Activated B cell treated with CpG ODN at 0.5 μM for 24 hours (primary cell): ENCODE results near the gene HDGFL3. TPM values are rescaled to one million over a fixed set of nuclear protein-coding genes. Genes with fewer than 3 reads are reported as not detected.

Source experiments
- ATAC-seq: fragments of 200-7000 bp; cut with Tn5 transposase; one replicate; pipeline ENCODE4 v1.10.0; 2021; ENCODE audit warnings: low read depth, mild to moderate bottlenecking, moderate library complexity
- CTCF ChIA-PET: fragments of 350-600 bp; sonication (Branson Sonifier 250); formaldehyde crosslinking; loops from one replicate; lab custom pipeline; 2021; ENCODE audit warnings: antibody characterized with exemption; lab: Charles Lee
- POLR2A ChIA-PET: fragments of 350-600 bp; sonication (Branson Sonifier 250); formaldehyde crosslinking; loops from one replicate; lab custom pipeline; 2021; ENCODE audit warnings: antibody characterized with exemption; lab: Charles Lee
- DNase-seq: peaks from one replicate; pipeline ENCODE4 v3.0.0; 2022
- H3K27ac Mint-ChIP-seq: one replicate; pipeline ENCODE4 v1.8.0; 2020; ENCODE audit warnings: mixed read lengths
- H3K27me3 Mint-ChIP-seq: one replicate; pipeline ENCODE4 v1.8.0; 2021; ENCODE audit warnings: mixed read lengths
- H3K36me3 Mint-ChIP-seq: one replicate; pipeline ENCODE4 v1.8.0; 2021; ENCODE audit warnings: low read depth, mixed read lengths
- H3K4me1 Mint-ChIP-seq: one replicate; pipeline ENCODE4 v1.8.0; 2021; ENCODE audit warnings: mixed read lengths
- H3K4me3 Mint-ChIP-seq: one replicate; pipeline ENCODE4 v1.8.0; 2020; ENCODE audit warnings: mild to moderate bottlenecking, mixed read lengths
- H3K9me3 Mint-ChIP-seq: one replicate; pipeline ENCODE4 v1.8.0; 2020; ENCODE audit warnings: mixed read lengths
- intact Hi-C: fragments of 100-400 bp; cut with micrococcal nuclease; formaldehyde crosslinking; loops from one replicate; pipeline ENCODE4 v1.15.1; 2024
- total RNA-seq: library from RNA; stranded (reverse); gene quantifications from 2 replicates; pipeline ENCODE4 v1.2.3, GENCODE V29; 2022
- TF ChIP-seq, protein P1 (sequence below): fragments of 200-600 bp; IDR thresholded peaks from one replicate; pipeline ENCODE4 v1.8.0; 2022; ENCODE audit warnings: antibody characterized with exemption, mild to moderate bottlenecking

HDGFL3 gene
- total RNA-seq, 1 donor from 2014 or later = 1.8 TPM

DNA sequence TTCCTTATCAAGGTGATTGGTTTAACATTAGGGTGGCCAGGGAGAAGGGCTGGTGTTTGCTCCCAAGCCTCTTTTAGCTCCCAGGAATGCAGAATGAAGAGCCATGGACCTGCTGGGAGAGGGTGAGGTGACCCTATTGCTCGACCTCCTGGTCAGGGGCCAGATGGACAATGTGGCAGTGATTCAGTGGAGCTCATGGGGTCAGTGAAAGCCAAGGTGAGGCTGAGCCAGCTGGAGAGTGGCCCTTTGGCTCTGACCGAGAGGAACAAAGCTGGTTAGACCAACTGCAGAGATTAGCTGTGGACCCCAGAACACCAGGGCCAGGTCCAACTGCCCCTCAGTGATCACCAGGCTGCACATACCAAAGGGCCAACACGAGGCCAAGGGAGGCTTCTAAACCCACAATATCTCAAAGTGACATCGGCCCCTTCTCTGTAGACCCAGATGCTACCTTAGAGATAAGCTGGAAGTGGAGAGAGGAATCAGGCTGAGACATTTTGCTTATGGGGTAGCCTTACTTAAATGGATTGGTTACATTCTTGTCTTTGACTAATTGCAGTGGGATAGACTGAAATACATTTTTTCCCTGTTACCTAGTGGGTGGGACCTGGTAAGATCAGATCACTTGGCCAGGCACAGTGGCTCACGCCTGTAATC, 124.8 kb downstream of the HDGFL3 start:
- no peak overlapping the region for H3K27ac Mint-ChIP-seq
- no peaks in the 10 kb centered on the region for H3K4me1 Mint-ChIP-seq
- ChIA-PET CTCF (no interaction called here), POLR2A (no interaction called here)
- no peaks in the 10 kb centered on the region for H3K9me3 Mint-ChIP-seq
- H3K36me3 Mint-ChIP-seq = no peaks in the 10 kb centered on the region
- TF ChIP-seq, protein P1, sequence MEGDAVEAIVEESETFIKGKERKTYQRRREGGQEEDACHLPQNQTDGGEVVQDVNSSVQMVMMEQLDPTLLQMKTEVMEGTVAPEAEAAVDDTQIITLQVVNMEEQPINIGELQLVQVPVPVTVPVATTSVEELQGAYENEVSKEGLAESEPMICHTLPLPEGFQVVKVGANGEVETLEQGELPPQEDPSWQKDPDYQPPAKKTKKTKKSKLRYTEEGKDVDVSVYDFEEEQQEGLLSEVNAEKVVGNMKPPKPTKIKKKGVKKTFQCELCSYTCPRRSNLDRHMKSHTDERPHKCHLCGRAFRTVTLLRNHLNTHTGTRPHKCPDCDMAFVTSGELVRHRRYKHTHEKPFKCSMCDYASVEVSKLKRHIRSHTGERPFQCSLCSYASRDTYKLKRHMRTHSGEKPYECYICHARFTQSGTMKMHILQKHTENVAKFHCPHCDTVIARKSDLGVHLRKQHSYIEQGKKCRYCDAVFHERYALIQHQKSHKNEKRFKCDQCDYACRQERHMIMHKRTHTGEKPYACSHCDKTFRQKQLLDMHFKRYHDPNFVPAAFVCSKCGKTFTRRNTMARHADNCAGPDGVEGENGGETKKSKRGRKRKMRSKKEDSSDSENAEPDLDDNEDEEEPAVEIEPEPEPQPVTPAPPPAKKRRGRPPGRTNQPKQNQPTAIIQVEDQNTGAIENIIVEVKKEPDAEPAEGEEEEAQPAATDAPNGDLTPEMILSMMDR = no peak
- ATAC-seq (no peak), DNase-seq (no peak)
- H3K27me3 Mint-ChIP-seq = peaks cover 31% of the 10 kb centered on the region
- no peak overlapping the region for H3K4me3 Mint-ChIP-seq
- intact Hi-C loops = no loop called here

- Mint-ChIP-seq H3K9me3 (no peaks in the 10 kb centered on the region), H3K4me3 (no peak overlapping the region), H3K27ac (no peak overlapping the region), H3K4me1 (no peaks in the 10 kb centered on the region), H3K36me3 (no peaks in the 10 kb centered on the region), H3K27me3 (peaks cover 32% of the 10 kb centered on the region)
- TF ChIP-seq, protein P1 = no peak
- ChIA-PET CTCF (no interaction called here), POLR2A (no interaction called here)
- intact Hi-C loops = no loop called here
- ATAC-seq (no peak), DNase-seq (no peak)
These were observed 126.2 kb downstream of the HDGFL3 start for GRCh38 chr15:83081256-83082014.

DNA sequence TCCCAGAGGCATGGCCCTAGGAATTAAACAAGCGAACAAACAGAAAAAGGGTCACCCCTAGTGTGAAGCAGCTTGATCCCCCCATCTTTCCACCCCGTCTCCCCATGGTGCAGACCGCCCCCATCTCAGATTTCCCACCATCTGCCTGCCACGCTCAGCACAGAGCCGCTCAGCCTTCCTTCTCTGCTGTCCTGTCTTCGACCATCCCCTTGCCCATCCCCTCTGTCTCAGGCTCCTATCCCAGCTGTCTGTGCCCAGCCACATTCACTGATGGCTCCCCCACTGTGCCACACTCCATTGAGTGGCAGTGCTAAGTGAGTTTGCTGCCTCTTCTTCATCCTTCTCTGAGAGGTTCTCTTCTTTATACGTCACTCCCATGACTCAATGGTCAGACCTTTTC, 128.9 kb downstream of the HDGFL3 start:
- DNase-seq (no peak), ATAC-seq (no peak)
- no peak overlapping the region for H3K27ac Mint-ChIP-seq
- TF ChIP-seq, protein P1 = no peak
- CTCF ChIA-PET = no interaction called here
- peaks cover 34% of the 10 kb centered on the region for H3K27me3 Mint-ChIP-seq
- peaks cover 3% of the 10 kb centered on the region for H3K9me3 Mint-ChIP-seq
- POLR2A ChIA-PET = no interaction called here
- H3K4me1 Mint-ChIP-seq = no peaks in the 10 kb centered on the region
- peaks cover 2% of the 10 kb centered on the region for H3K36me3 Mint-ChIP-seq
- intact Hi-C loops = no loop called here
- no peak overlapping the region for H3K4me3 Mint-ChIP-seq

Other genes starting within 250 kb of the HDGFL3 start
- gene RAMAC, start 221.6 kb downstream of the HDGFL3 start, total RNA-seq = 23.4 and 24.7 TPM in 2 replicates
- gene C15orf40, start 196.2 kb downstream of the HDGFL3 start, total RNA-seq = 33.3 and 41.9 TPM in 2 replicates
- 47.9 and 54.2 TPM in 2 replicates for gene BTBD1, start 140.6 kb downstream of the HDGFL3 start, total RNA-seq
- gene TM6SF1, start 100.2 kb downstream of the HDGFL3 start, total RNA-seq = 3.9 and 4.1 TPM in 2 replicates
- not detected in 2 replicates for gene BNC1, start 76.8 kb upstream of the HDGFL3 start, total RNA-seq
- not detected in 2 replicates for gene SH3GL3, start 239.5 kb upstream of the HDGFL3 start, total RNA-seq